ENCODE results near the gene MAP3K14. TPM values are rescaled to one million over a fixed set of nuclear protein-coding genes. Genes with fewer than 3 reads are reported as not detected.

Gene MAP3K14
- total RNA-seq, 4 donors from 2014 or later: 16.5 to 30.4 (median 24.7) TPM

DNA sequence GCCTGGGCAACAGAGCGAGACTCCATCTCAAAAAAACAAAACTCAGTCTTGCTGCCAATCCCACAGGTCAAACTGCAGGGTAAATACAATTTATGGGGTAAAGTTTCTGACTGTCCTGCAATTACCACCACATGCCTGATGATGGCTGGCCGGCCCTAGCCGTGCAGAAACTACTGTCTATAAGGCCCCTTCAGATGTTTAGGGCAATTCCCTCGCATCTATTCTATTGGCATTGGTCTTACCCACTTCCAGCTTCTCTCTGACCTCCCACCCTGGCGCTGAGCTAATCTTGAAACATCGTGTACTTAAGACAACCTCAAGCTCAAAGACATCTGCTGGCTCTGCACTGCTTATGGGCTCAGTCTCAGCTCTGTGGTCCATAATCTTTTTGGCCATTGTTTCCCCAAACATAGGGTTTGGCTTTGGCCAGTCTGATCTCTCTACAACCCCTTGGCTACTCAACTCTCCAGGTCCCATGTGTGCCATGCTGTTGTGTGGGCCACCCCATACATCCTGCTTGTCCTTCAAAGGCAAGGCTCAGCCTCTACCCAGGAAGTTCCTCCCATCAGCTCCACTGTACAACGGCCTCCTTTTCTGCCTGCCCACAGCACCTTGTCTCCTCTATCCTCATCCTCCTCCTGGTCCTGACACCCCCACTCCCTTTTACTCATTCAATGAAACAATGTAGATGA, 16.6 kb downstream of the MAP3K14 start:
- Histone ChIP-seq H3K27ac (peak overlapping the region in 3 of 4 donors; percentile 36 to 50 (median 37)), H3K27me3 (no peaks in the 10 kb centered on the region), H3K4me1 (peaks cover 9 to 77% (median 33%) of the 10 kb centered on the region in 4 donors), H3K9me3 (no peaks in the 10 kb centered on the region), H3K36me3 (no peaks in the 10 kb centered on the region), H3K4me3 (no peak overlapping the region)
- no peak for TF ChIP-seq POLR2A (IDR thresholded peaks at IDR 0.05)
- TF ChIP-seq, protein P1, sequence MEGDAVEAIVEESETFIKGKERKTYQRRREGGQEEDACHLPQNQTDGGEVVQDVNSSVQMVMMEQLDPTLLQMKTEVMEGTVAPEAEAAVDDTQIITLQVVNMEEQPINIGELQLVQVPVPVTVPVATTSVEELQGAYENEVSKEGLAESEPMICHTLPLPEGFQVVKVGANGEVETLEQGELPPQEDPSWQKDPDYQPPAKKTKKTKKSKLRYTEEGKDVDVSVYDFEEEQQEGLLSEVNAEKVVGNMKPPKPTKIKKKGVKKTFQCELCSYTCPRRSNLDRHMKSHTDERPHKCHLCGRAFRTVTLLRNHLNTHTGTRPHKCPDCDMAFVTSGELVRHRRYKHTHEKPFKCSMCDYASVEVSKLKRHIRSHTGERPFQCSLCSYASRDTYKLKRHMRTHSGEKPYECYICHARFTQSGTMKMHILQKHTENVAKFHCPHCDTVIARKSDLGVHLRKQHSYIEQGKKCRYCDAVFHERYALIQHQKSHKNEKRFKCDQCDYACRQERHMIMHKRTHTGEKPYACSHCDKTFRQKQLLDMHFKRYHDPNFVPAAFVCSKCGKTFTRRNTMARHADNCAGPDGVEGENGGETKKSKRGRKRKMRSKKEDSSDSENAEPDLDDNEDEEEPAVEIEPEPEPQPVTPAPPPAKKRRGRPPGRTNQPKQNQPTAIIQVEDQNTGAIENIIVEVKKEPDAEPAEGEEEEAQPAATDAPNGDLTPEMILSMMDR (IDR thresholded peaks at IDR 0.05): no peak
- DNase-seq: no peak

DNA sequence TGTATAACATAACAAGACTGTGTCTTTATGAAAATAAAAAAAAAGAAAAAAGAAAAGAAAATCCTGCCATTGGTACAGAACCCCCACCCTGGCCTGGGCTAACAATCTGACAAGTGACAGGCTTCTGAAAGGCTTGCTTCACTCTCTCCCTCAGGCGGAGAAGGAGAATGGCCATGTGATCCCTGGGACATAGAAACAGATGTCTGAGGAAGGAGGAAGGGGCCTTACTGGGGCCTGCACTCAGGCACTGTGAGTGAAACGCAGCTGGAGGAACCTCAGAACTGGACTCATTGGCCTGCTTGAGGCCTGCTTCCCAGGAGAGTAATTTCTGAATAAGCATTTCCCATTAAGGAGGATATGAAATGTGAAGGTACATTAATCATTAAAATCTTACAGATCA, 17.5 kb downstream of the MAP3K14 start:
- no peak for TF ChIP-seq POLR2A (IDR thresholded peaks at IDR 0.05)
- TF ChIP-seq, protein P1 (IDR thresholded peaks at IDR 0.05): no peak
- no peak for DNase-seq
- no peaks in the 10 kb centered on the region for H3K27me3 ChIP-seq
- H3K4me3 ChIP-seq: no peak overlapping the region
- H3K9me3 ChIP-seq: no peaks in the 10 kb centered on the region
- peaks cover 7 to 80% (median 36%) of the 10 kb centered on the region in 4 donors for H3K4me1 ChIP-seq
- H3K27ac ChIP-seq: peak overlapping the region in 3 of 4 donors; percentile 36 to 50 (median 37)
- no peaks in the 10 kb centered on the region for H3K36me3 ChIP-seq

DNA sequence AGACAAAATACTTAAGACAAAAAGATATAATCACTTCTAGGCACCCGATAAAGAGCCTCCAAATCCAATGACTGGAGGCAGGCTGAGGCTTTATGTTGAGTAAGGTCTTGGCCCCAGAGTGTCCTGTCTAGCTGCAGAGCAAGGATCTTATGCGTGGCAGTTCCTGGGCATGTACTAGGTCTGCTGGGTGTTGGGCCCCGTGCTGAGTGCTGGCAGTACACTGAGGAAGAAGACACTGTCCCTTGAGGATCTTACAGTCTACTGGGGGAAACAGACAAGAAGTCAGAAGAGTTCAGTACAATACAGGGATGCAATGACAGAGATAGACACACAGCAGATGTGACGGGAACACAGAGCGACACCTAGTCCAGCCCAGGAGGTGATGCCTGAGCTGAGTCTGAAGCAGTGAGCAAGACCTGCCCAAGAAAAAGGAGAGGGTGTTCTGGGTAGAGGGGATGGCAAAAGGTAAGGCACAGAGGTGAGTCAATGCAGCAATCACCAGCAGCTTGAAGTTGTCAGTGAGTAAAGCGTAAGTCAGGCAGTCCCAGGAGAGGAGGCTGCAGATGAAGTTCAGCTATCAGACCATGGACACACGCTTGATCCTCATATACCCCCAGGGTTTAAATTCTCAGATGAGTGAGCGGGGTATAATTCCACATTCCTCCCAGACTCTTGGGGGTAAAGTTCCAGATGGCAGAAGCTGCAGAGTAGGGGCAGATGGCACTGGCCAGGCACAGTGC, 18.1 kb downstream of the MAP3K14 start:
- H3K27me3 ChIP-seq: no peaks in the 10 kb centered on the region
- H3K9me3 ChIP-seq: no peaks in the 10 kb centered on the region
- H3K27ac ChIP-seq: peak overlapping the region in 3 of 4 donors; percentile 36 to 50 (median 38)
- H3K4me1 ChIP-seq: peaks cover 12 to 86% (median 39%) of the 10 kb centered on the region in 4 donors
- no peak for DNase-seq
- TF ChIP-seq, protein P1 (IDR thresholded peaks at IDR 0.05): no peak
- TF ChIP-seq POLR2A (IDR thresholded peaks at IDR 0.05): no peak
- no peak overlapping the region for H3K4me3 ChIP-seq
- H3K36me3 ChIP-seq: no peaks in the 10 kb centered on the region

DNA sequence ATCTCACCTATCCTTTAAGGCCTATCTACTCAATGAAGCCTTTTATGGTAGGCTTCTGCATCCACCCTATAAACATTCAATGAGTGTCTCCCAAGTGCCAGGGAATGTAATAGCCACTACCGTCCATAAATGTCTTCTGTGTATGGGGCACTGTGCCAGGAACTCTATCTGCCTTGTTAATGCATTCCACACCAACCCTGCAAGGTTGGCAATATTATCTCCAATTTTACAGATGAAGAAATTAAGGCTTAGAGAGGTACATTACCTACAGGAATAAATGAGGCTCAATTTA, 20.0 kb downstream of the MAP3K14 start:
- H3K4me1 ChIP-seq: peaks cover 21 to 89% (median 38%) of the 10 kb centered on the region in 4 donors
- DNase-seq: peak in 1 of 3 donors; percentile 30
- no peak overlapping the region for H3K4me3 ChIP-seq
- TF ChIP-seq POLR2A (IDR thresholded peaks at IDR 0.05): no peak
- TF ChIP-seq, protein P1 (IDR thresholded peaks at IDR 0.05): no peak
- H3K36me3 ChIP-seq: no peaks in the 10 kb centered on the region
- no peaks in the 10 kb centered on the region for H3K27me3 ChIP-seq
- H3K27ac ChIP-seq: peak overlapping the region in 3 of 4 donors; percentile 71 to 82 (median 71)
- no peaks in the 10 kb centered on the region for H3K9me3 ChIP-seq

DNA sequence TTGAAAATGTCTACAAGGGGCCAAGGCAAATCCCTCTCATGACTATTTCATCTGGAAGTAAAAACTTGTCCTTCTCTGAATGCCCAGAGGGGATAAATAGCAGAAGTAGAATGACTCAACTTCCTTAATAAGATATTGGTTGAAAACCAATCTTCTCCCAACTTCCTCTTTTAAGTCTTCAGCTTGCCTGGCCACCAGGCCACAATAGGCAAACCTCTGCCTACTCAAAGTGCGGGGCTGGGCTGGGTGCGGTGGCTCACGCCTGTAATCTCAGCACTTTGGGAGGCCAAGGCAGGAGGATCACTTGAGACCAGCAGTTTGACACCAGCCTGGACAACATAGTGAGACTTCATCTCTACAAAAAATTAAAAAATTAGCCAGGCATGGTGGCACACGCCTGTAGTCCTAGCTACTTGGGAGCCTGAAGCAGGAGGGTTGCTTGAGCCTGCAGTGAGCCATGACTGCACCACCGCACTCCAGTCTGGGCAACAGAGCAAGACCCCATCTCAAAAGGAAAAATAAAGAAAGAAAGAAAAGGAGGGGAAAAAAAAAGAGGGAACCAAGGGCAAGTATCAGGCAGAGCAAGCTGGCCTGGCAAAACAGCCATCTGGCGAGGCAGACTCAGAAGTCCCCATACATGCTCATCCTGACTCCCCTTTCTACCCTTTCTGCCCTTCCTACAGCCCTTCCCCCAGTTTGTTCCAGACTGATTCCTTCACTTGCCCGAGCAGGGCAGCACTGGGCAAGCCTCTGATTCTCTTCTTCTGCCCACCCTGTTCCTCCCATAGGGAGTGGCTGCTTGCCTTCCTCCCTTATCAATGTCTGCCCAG, 20.6 kb downstream of the MAP3K14 start:
- TF ChIP-seq, protein P1 (IDR thresholded peaks at IDR 0.05): peak in 1 of 6 experiments; percentile 23
- peak in 1 of 2 donors; percentile 21 for TF ChIP-seq POLR2A (IDR thresholded peaks at IDR 0.05)
- Histone ChIP-seq H3K27ac (peak overlapping the region; percentile 49 to 82 (median 71)), H3K27me3 (no peaks in the 10 kb centered on the region), H3K36me3 (no peaks in the 10 kb centered on the region), H3K4me3 (no peak overlapping the region), H3K9me3 (no peaks in the 10 kb centered on the region), H3K4me1 (peaks cover 17 to 95% (median 41%) of the 10 kb centered on the region in 4 donors)
- peak in 1 of 3 donors; percentile 60 for DNase-seq

Data from Peyer's patch (tissue), 4 donors.